ENCODE measurements around the gene AOPEP.

GRCh38 chr9:94866770-94867169 is 140.3 kb downstream of the AOPEP start:
- TF ChIP-seq POLR2A (IDR thresholded peaks at IDR 0.05) (no peak), POLR2AphosphoS5 (IDR thresholded peaks at IDR 0.05) (no peak), EP300 (IDR thresholded peaks at IDR 0.05) (no peak)
- TF ChIP-seq, protein P1, sequence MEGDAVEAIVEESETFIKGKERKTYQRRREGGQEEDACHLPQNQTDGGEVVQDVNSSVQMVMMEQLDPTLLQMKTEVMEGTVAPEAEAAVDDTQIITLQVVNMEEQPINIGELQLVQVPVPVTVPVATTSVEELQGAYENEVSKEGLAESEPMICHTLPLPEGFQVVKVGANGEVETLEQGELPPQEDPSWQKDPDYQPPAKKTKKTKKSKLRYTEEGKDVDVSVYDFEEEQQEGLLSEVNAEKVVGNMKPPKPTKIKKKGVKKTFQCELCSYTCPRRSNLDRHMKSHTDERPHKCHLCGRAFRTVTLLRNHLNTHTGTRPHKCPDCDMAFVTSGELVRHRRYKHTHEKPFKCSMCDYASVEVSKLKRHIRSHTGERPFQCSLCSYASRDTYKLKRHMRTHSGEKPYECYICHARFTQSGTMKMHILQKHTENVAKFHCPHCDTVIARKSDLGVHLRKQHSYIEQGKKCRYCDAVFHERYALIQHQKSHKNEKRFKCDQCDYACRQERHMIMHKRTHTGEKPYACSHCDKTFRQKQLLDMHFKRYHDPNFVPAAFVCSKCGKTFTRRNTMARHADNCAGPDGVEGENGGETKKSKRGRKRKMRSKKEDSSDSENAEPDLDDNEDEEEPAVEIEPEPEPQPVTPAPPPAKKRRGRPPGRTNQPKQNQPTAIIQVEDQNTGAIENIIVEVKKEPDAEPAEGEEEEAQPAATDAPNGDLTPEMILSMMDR (IDR thresholded peaks at IDR 0.05): no peak

Data from sigmoid colon (tissue), 4 donors.